Heart left ventricle (tissue), 13 donors: Measurements from ENCODE around the gene ELMO3.

Experiments used
- POLR2A ChIP-seq, 2 donors: fragments of 450-650 bp; IDR thresholded peaks; one replicate each; pipeline ENCODE4 v1.6.1; 2017; ENCODE audit warnings: antibody characterized with exemption in 2 of 2, mild to moderate bottlenecking in 2 of 2, moderate library complexity in 2 of 2
- TF ChIP-seq, protein P1 (sequence below), 12 donors: fragments of 200-600 bp; sonication (generic) in 4 of 12; IDR thresholded peaks; one replicate each; pipeline versions ENCODE4 v1.5.0 to v1.8.0; 2018 to 2022; ENCODE audit warnings: antibody characterized with exemption in 12 of 12, mild to moderate bottlenecking in 5 of 12
- donor health status: ischemic (EF 13 %, LVEDD 7.1; RV severe dilation, severe dysfunction).
- donor health status: DM: no; HTN: yes; CAD: no.
- donor health status: DM: no; HTN: no; CAD: no.
- donor health status: ischemic (EF 25% LVEDD 6.9; RV normal size, moderate dysfunction).
- donor health status: ischemic (EF 25% LVEDD 5.7; RV mildly dilated, moderate dysfunction).
- donor health status: ischemic (EF 35%, LVEDD 5.7; RV mildly dilated, moderate dysfunction).
- donor health status: nonischemic (EF 11% LVEDD 7.7; RV severe dilation, severe dysfunction).
- donor health status: DM: yes; HTN: yes; CAD: no.
- donor health status: PGD.
- donor health status: ischemic (EF 29% LVEDD 5.4; RV normal size, mild dysfunction).
- donor health status: nonischemic (EF 23%, LVEDD 6.1; RV moderate dilation, normal function).

DNA sequence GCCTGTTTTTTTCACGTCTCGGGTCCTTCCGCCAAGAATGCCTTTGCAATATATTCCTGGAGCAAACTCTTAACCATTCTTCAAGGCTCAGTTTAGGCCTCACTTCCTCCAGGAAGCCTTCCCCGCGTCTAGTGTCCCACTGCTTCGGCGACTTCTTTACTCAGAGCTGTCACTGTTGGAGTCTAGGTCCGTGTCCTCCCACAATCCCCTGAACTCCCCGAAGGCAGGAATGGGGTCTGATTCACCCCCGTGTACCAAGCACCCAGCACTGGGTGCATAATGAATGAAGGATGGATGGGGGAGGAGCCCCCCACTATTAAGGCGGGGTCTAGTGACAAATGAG is 15.7 kb upstream of the ELMO3 start:
- TF ChIP-seq, protein P1, sequence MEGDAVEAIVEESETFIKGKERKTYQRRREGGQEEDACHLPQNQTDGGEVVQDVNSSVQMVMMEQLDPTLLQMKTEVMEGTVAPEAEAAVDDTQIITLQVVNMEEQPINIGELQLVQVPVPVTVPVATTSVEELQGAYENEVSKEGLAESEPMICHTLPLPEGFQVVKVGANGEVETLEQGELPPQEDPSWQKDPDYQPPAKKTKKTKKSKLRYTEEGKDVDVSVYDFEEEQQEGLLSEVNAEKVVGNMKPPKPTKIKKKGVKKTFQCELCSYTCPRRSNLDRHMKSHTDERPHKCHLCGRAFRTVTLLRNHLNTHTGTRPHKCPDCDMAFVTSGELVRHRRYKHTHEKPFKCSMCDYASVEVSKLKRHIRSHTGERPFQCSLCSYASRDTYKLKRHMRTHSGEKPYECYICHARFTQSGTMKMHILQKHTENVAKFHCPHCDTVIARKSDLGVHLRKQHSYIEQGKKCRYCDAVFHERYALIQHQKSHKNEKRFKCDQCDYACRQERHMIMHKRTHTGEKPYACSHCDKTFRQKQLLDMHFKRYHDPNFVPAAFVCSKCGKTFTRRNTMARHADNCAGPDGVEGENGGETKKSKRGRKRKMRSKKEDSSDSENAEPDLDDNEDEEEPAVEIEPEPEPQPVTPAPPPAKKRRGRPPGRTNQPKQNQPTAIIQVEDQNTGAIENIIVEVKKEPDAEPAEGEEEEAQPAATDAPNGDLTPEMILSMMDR (IDR thresholded peaks at IDR 0.05), result no peak
- TF ChIP-seq POLR2A (IDR thresholded peaks at IDR 0.05), result no peak
